GM15510 (cell line): Measurements from ENCODE around the gene POU5F1.

ENCODE experiments used
- POLR2A ChIP-seq: IDR thresholded peaks from 3 replicates; pipeline ENCODE4 v1.6.1; 2011; ENCODE audit warnings: borderline replicate concordance; ENCODE audit not compliant: insufficient read length; ENCODE audit errors: extremely low read depth

POU5F1 gene

DNA sequence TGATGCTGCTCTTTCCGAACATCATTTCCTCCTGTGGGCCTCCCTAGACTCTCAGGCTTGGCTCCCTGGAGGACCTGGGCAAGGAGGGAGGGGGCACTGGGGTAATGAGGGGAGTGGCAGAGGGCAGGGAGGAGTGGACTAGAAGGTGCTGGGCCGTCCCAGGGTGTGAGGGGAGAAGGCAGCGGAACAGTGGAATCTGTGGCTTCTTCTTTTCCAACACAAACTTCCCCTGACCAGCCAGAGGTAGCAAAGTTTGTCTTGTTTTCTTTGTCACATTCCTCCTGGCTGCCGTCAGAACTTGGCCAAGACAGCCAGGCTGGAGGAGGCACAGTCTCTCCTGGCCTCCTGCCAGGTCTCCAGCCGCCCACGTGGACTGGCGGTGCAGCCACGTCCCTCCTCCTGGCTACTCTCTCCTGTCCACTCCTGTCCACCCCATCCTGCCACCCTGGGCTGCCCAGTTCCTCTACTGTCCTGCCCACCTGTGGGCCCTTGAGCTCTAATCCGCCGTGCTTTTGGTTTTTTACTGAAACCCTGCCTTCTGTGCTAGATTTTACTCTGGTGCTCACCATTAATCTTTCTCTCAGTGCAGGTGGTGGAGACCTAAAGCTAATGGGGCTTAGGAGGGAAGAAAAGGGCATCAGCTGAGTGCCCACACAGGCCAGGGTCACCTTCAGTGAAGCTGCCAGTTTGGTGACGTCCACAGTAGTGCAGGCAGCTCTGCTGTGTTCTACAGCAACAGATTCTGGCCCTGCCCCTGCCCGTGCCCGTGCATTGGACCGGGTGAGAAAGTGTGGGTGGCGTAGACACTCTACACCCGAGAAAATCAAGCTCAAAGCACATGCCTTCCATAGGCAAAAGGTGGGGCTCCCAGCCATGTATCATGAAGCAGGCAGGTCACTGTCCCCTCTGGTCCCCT, 47.4 kb downstream of the POU5F1 start:
- TF ChIP-seq POLR2A, result no peak

- no peak for TF ChIP-seq POLR2A
These were observed 49.2 kb downstream of the POU5F1 start for GRCh38 chr6:31121131-31121790.

GRCh38 chr6:31120151-31120915, 50.1 kb downstream of the POU5F1 start, which contains the start of gene CDSN:
CDSN (minus strand) TSS chr6:31120446; CDS start chr6:31120419, 27 bp downstream.
- no peak for TF ChIP-seq POLR2A

DNA sequence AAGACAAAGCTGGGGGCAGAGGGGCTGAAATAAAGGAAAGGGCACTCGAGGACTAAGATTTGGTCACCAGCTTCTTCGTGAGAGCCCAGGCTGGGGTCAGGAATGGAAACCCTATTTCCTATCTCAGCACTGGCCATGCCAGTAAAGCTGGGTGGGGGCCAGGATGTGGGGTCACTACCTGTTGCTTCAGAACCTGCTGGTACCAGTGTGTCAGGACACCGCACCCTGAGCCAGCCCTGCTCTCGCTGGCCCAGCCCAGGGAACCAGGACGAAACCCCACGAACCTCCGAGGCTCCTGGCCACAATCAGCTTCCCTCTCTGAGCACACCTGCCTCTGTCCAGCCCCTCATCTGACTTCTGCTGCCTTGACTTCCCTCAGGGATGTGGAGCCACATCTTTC, 52.3 kb downstream of the POU5F1 start:
- no peak for TF ChIP-seq POLR2A

- TF ChIP-seq POLR2A, result no peak
These were observed 53.7 kb downstream of the POU5F1 start for GRCh38 chr6:31116661-31117385.

DNA sequence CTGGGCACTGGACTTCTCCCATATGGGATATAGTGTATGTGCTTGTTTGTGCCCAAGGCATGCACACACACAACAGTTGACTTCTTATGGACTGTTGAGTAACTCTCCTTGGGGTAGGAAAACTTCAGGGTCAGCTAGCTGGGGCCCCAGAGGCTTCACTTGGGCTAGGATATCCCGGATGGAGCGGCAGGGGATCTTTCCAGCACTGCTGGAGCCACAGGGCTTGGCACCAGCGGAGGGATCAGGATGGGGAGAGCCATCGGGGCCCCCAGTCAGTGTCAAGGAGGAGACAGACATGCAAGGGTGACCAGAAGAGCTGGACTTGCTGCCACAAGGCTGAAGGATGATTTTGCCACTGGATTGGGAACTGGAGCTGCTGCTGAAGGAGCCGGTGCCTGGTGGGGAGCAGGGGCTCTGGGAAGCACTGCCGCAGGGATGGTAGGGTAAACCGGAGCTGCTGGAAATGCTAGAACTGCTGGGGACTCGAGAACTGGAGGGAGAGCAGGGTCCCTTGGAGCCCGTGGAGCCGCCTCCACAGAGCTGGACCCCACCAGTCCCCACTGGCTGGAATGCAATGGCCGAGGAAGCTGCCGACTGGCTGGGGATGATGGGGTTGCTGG, 54.4 kb downstream of the POU5F1 start:
- TF ChIP-seq POLR2A, result no peak

- no peak for TF ChIP-seq POLR2A
These were observed 55.3 kb downstream of the POU5F1 start for GRCh38 chr6:31114970-31115849.

GRCh38 chr6:31114541-31114878, 56.0 kb downstream of the POU5F1 start, which contains the start of gene PSORS1C1:
PSORS1C1 (plus strand) TSS chr6:31114800; CDS start chr6:31129633, 14,833 bp downstream.
- no peak for TF ChIP-seq POLR2A
